ENCODE data around the gene NFKBIL1.
"Not testable (repeated sequence)": the region's sequence is repeated elsewhere in the genome, so short reads cannot be mapped to it uniquely, and the experiment has no call there.

The NFKBIL1 gene

GRCh38 chr6:31545291-31545690 lies 2.1 kb upstream of the NFKBIL1 start:
- H3K27ac ChIP-seq: no peak overlapping the region
- TF ChIP-seq, protein P1, sequence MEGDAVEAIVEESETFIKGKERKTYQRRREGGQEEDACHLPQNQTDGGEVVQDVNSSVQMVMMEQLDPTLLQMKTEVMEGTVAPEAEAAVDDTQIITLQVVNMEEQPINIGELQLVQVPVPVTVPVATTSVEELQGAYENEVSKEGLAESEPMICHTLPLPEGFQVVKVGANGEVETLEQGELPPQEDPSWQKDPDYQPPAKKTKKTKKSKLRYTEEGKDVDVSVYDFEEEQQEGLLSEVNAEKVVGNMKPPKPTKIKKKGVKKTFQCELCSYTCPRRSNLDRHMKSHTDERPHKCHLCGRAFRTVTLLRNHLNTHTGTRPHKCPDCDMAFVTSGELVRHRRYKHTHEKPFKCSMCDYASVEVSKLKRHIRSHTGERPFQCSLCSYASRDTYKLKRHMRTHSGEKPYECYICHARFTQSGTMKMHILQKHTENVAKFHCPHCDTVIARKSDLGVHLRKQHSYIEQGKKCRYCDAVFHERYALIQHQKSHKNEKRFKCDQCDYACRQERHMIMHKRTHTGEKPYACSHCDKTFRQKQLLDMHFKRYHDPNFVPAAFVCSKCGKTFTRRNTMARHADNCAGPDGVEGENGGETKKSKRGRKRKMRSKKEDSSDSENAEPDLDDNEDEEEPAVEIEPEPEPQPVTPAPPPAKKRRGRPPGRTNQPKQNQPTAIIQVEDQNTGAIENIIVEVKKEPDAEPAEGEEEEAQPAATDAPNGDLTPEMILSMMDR (conservative IDR thresholded peaks at IDR 0.05): no peak

DNA sequence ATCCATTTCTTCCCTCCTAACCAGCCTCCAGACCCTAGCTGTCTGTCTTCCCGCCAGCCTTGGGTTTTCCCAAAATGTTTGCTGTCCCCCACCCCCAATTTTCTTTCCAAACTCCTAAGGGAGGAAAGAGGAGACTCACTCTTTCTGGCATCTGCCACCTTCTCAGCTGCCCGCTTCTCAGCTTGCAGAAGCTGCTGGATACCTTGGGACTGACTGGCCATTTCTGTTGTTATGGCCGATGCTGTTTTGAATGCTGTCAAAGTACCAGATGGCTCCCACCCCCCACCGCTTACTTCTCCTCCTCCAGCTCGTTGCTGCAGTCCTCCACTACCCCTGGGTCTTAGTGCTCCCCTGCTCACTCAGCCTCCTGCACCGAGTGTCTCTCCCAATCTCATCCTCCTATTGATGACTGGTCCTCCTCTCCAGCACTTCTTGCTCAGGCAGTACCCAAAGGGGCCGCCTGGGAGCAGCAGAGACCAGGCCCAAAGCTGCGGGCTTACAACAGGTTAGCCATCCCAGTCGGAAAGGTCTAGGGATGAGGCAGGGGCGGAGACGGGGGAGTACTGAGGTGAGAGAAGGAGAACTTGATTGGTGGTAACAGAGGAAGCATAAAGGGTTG lies 960 bp upstream of the NFKBIL1 start, which contains the start of gene ATP6V1G2:
Gene ATP6V1G2, minus strand, starts transcription at position 270 of the 619 bp plus-strand sequence. Its CDS starts 49 bp downstream, at position 221.
- H3K27ac ChIP-seq: peak within 1 kb of the TSS; percentile 82
- TF ChIP-seq, protein P1 (conservative IDR thresholded peaks at IDR 0.05): peak; percentile 97

DNA sequence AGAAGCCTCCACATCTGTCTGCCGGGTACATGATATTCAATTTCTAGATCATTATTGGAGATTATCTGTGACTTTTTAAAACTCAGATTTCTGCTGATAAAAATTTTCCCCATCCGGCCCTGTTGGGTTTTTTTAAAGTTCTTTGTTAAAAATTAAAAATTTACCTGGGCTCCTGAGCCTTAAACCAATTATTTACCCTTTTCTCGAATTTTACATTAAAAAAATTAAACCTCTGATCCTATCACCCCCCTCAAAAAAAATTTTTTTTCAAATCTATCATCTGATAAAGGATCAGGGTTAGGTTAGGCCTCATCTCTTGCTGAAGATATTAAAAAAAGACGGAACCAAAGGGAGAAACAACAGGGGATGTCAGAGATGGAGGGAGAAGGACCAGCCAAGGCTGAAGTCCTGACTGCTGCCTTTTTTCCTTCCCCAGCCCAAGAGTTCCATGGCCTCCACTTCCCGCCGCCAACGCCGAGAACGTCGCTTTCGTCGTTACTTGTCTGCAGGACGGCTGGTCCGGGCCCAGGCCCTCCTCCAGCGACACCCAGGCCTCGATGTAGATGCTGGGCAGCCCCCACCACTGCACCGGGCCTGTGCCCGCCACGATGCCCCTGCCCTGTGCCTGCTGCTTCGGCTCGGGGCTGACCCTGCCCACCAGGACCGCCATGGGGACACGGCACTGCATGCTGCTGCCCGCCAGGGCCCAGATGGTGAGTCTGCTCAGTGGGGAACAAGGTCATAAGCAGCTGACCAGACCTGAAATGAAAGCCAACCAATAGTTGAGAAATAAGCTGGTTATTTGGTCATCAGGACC lies 527 bp downstream of the NFKBIL1 start:
- H3K27ac ChIP-seq: peak overlapping the region; percentile 82
- TF ChIP-seq, protein P1 (conservative IDR thresholded peaks at IDR 0.05): no peak

- peak overlapping the region; percentile 82 for H3K27ac ChIP-seq
- TF ChIP-seq, protein P1 (conservative IDR thresholded peaks at IDR 0.05): no peak
Measured at GRCh38 chr6:31548544-31548873, 1.1 kb downstream of the NFKBIL1 start.

- TF ChIP-seq, protein P1 (conservative IDR thresholded peaks at IDR 0.05): peak; percentile 46
- H3K27ac ChIP-seq: not testable (repeated sequence)
Measured at GRCh38 chr6:31551371-31551770, 4.0 kb downstream of the NFKBIL1 start.

- no peak overlapping the region for H3K27ac ChIP-seq
- TF ChIP-seq, protein P1 (conservative IDR thresholded peaks at IDR 0.05): no peak
Measured at GRCh38 chr6:31556307-31556706, 8.9 kb downstream of the NFKBIL1 start.

- TF ChIP-seq, protein P1 (conservative IDR thresholded peaks at IDR 0.05): no peak
- no peak overlapping the region for H3K27ac ChIP-seq
Measured at GRCh38 chr6:31557443-31558317, 10.3 kb downstream of the NFKBIL1 start.
